HG02623 (cell line): ENCODE results near the gene SHF.
"Not testable (repeated sequence)": the region's sequence is repeated elsewhere in the genome, so short reads cannot be mapped to it uniquely, and the experiment has no call there.

ENCODE experiments used
- ATAC-seq: cut with Tn5 transposase; IDR thresholded peaks from one replicate; pipeline ENCODE4 v1.9.1; 2021; ENCODE audit warnings: moderate library complexity; ENCODE audit not compliant: unreplicated experiment

The SHF gene

GRCh38 chr15:45148076-45149059 is 39.4 kb downstream of the SHF start:
- ATAC-seq = no peak

GRCh38 chr15:45147606-45148005 is 40.2 kb downstream of the SHF start:
- no peak for ATAC-seq

- no peak for ATAC-seq
Observed at GRCh38 chr15:45146405-45146804, 41.4 kb downstream of the SHF start.

GRCh38 chr15:45144775-45145174 is 43.0 kb downstream of the SHF start:
- ATAC-seq = no peak

- no peak for ATAC-seq
Observed at GRCh38 chr15:45143946-45144345, 43.8 kb downstream of the SHF start.

- no peak for ATAC-seq
Observed at GRCh38 chr15:45143056-45143455, 44.7 kb downstream of the SHF start.

- no peak for ATAC-seq
Observed at GRCh38 chr15:45141386-45141785, 46.4 kb downstream of the SHF start.

GRCh38 chr15:45140557-45141250 is 47.1 kb downstream of the SHF start:
- ATAC-seq = no peak

GRCh38 chr15:45139770-45140169 is 48.0 kb downstream of the SHF start:
- ATAC-seq = no peak

- no peak for ATAC-seq
Observed at GRCh38 chr15:45138814-45139765, 48.7 kb downstream of the SHF start.

- no peak for ATAC-seq
Observed at GRCh38 chr15:45137703-45138102, 50.1 kb downstream of the SHF start.

- ATAC-seq = no peak
Observed at GRCh38 chr15:45136378-45136764, 51.4 kb downstream of the SHF start.

- ATAC-seq = not testable (repeated sequence)
Observed at GRCh38 chr15:45135705-45136377, 51.9 kb downstream of the SHF start.

GRCh38 chr15:45134682-45135604 is 52.8 kb downstream of the SHF start:
- ATAC-seq = no peak

GRCh38 chr15:45134046-45134445 is 53.7 kb downstream of the SHF start:
- no peak for ATAC-seq

GRCh38 chr15:45133561-45133920 is 54.2 kb downstream of the SHF start:
- ATAC-seq = no peak

GRCh38 chr15:45132844-45133560 is 54.8 kb downstream of the SHF start:
- no peak for ATAC-seq

- no peak for ATAC-seq
Observed at GRCh38 chr15:45131510-45131909, 56.3 kb downstream of the SHF start.
